G401.6 (cell line): ENCODE data around the gene SMARCD3.

Experiments
- FAIRE-seq: peaks from 2 replicates; lab custom pipeline; 2012; peaks lifted over from hg19 to GRCh38; lab: Jason Lieb, UNC

Gene SMARCD3

GRCh38 chr7:151272405-151272804, 23.9 kb upstream of the SMARCD3 start:
- FAIRE-seq: no peak

- FAIRE-seq: no peak
Measured at GRCh38 chr7:151271699-151272355, 23.3 kb upstream of the SMARCD3 start.

- FAIRE-seq: no peak
Measured at GRCh38 chr7:151269511-151269910, 21.0 kb upstream of the SMARCD3 start.

GRCh38 chr7:151265351-151265931, 16.9 kb upstream of the SMARCD3 start:
- no peak for FAIRE-seq

- no peak for FAIRE-seq
Measured at GRCh38 chr7:151264615-151265014, 16.1 kb upstream of the SMARCD3 start.

GRCh38 chr7:151261529-151261928, 13.0 kb upstream of the SMARCD3 start:
- FAIRE-seq: no peak

- no peak for FAIRE-seq
Measured at GRCh38 chr7:151260883-151261282, 12.4 kb upstream of the SMARCD3 start.

GRCh38 chr7:151260471-151260870, 12.0 kb upstream of the SMARCD3 start:
- no peak for FAIRE-seq

GRCh38 chr7:151257990-151258389, 9.5 kb upstream of the SMARCD3 start:
- no peak for FAIRE-seq

- FAIRE-seq: no peak
Measured at GRCh38 chr7:151256410-151257045, 8.0 kb upstream of the SMARCD3 start.

GRCh38 chr7:151255390-151255789, 6.9 kb upstream of the SMARCD3 start:
- FAIRE-seq: no peak

GRCh38 chr7:151254851-151255250, 6.4 kb upstream of the SMARCD3 start:
- FAIRE-seq: no peak

GRCh38 chr7:151254316-151254715, 5.8 kb upstream of the SMARCD3 start:
- FAIRE-seq: no peak

- no peak for FAIRE-seq
Measured at GRCh38 chr7:151252961-151253711, 4.6 kb upstream of the SMARCD3 start.

GRCh38 chr7:151252561-151252835, 4.0 kb upstream of the SMARCD3 start:
- no peak for FAIRE-seq

GRCh38 chr7:151251689-151252560, 3.4 kb upstream of the SMARCD3 start:
- no peak for FAIRE-seq

GRCh38 chr7:151251328-151251688, 2.8 kb upstream of the SMARCD3 start:
- no peak for FAIRE-seq

GRCh38 chr7:151250181-151251132, 2.0 kb upstream of the SMARCD3 start:
- FAIRE-seq: no peak

GRCh38 chr7:151249732-151250072, 1.2 kb upstream of the SMARCD3 start:
- FAIRE-seq: no peak

- no peak for FAIRE-seq
Measured at GRCh38 chr7:151249034-151249731, 689 bp upstream of the SMARCD3 start.
